Body of pancreas (tissue), 4 donors: ENCODE results near the gene PVALB.

ENCODE experiments used
- CTCF ChIP-seq, 7 experiments: fragments of 450-650 bp in 4 of 7; fragments of 200-600 bp in 3 of 7; sonication (generic) in 3 of 7; IDR thresholded peaks; one replicate each; pipeline ENCODE4 v1.5.1; 2016 to 2019; ENCODE audit warnings: antibody characterized with exemption in 7 of 7
- POLR2A ChIP-seq, 3 donors: fragments of 450-650 bp; IDR thresholded peaks; one replicate each; pipeline ENCODE4 v1.6.1; 2016; ENCODE audit warnings: antibody characterized with exemption in 3 of 3, mild to moderate bottlenecking in 2 of 3

GRCh38 chr22:36806835-36807234 lies 10.0 kb downstream of the PVALB start:
- no peak for TF ChIP-seq CTCF (IDR thresholded peaks at IDR 0.05)
- no peak for TF ChIP-seq POLR2A (IDR thresholded peaks at IDR 0.05)
